ENCODE results near the gene ATPAF1. TPM values are rescaled to one million over a fixed set of nuclear protein-coding genes. Genes with fewer than 3 reads are reported as not detected.

ATPAF1 gene
- total and polyA plus RNA-seq, 2 donors from 2014 or later: 36.4 to 127 TPM

- intact Hi-C loops (cut with DNase I): no loop called here
- Histone ChIP-seq H3K36me3 (ENCODE audit: control insufficient read depth in 2 of 3, insufficient read depth in 3 of 3, low read length in 3 of 3) (no peaks in the 10 kb centered on the region), H3K4me1 (ENCODE audit: control insufficient read depth in 2 of 3, insufficient read depth in 2 of 3, low read depth in 1 of 3, low read length in 3 of 3) (no peaks in the 10 kb centered on the region), H3K9me3 (ENCODE audit: control insufficient read depth in 2 of 3, insufficient read depth in 1 of 3, low read length in 3 of 3) (no peaks in the 10 kb centered on the region), H3K4me3 (ENCODE audit: low read length in 3 of 3) (no peak overlapping the region), H3K9ac (ENCODE audit: low read length in 3 of 3) (no peak overlapping the region), H3K27ac (ENCODE audit: low read depth in 2 of 2, low read length in 2 of 2) (no peak overlapping the region), H3K27me3 (ENCODE audit: control insufficient read depth, insufficient read depth, low read length) (no peaks in the 10 kb centered on the region)
- DNase-seq (no peak), FAIRE-seq (no peak)
- no peak for TF ChIP-seq CTCF (IDR thresholded peaks at IDR 0.05; ENCODE audit: borderline replicate concordance, extremely low read depth, insufficient read depth)
These were observed 44.2 kb downstream of the ATPAF1 start for GRCh38 chr1:46623743-46624644.

- H3K36me3 ChIP-seq (ENCODE audit: control insufficient read depth in 2 of 3, insufficient read depth in 3 of 3, low read length in 3 of 3): no peaks in the 10 kb centered on the region
- peak; percentile 9 for TF ChIP-seq CTCF (IDR thresholded peaks at IDR 0.05; ENCODE audit: borderline replicate concordance, extremely low read depth, insufficient read depth)
- no peaks in the 10 kb centered on the region for H3K9me3 ChIP-seq (ENCODE audit: control insufficient read depth in 2 of 3, insufficient read depth in 1 of 3, low read length in 3 of 3)
- H3K27ac ChIP-seq (ENCODE audit: low read depth in 2 of 2, low read length in 2 of 2): no peak overlapping the region
- intact Hi-C loops (cut with DNase I): no loop called here
- H3K27me3 ChIP-seq (ENCODE audit: control insufficient read depth, insufficient read depth, low read length): no peaks in the 10 kb centered on the region
- H3K4me1 ChIP-seq (ENCODE audit: control insufficient read depth in 2 of 3, insufficient read depth in 2 of 3, low read depth in 1 of 3, low read length in 3 of 3): peaks cover 0 to 2% (median 1%) of the 10 kb centered on the region in 3 donors
- FAIRE-seq (no peak), DNase-seq (no peak)
- no peak overlapping the region for H3K9ac ChIP-seq (ENCODE audit: low read length in 3 of 3)
- no peak overlapping the region for H3K4me3 ChIP-seq (ENCODE audit: low read length in 3 of 3)
These were observed 45.8 kb downstream of the ATPAF1 start for GRCh38 chr1:46622344-46622743.

- intact Hi-C loops (cut with DNase I): no loop called here
- no peak for FAIRE-seq
These were observed 46.2 kb downstream of the ATPAF1 start for GRCh38 chr1:46621930-46622329.

More at GRCh38 chr1:46621930-46622329, 46.2 kb downstream of the ATPAF1 start:
- Histone ChIP-seq H3K4me3 (ENCODE audit: low read length in 3 of 3) (no peak overlapping the region), H3K36me3 (ENCODE audit: control insufficient read depth in 2 of 3, insufficient read depth in 3 of 3, low read length in 3 of 3) (no peaks in the 10 kb centered on the region), H3K27ac (ENCODE audit: low read depth in 2 of 2, low read length in 2 of 2) (no peak overlapping the region), H3K27me3 (ENCODE audit: control insufficient read depth, insufficient read depth, low read length) (no peaks in the 10 kb centered on the region), H3K4me1 (ENCODE audit: control insufficient read depth in 2 of 3, insufficient read depth in 2 of 3, low read depth in 1 of 3, low read length in 3 of 3) (peaks cover 0 to 5% (median 3%) of the 10 kb centered on the region in 3 donors), H3K9me3 (ENCODE audit: control insufficient read depth in 2 of 3, insufficient read depth in 1 of 3, low read length in 3 of 3) (no peaks in the 10 kb centered on the region), H3K9ac (ENCODE audit: low read length in 3 of 3) (no peak overlapping the region)
- DNase-seq: no peak
- no peak for TF ChIP-seq CTCF (IDR thresholded peaks at IDR 0.05; ENCODE audit: borderline replicate concordance, extremely low read depth, insufficient read depth)

All from kidney (tissue), 14 donors.